Neural cell (in vitro differentiated cells): ENCODE data around the gene VIM. TPM values are rescaled to one million over a fixed set of nuclear protein-coding genes. Genes with fewer than 3 reads are reported as not detected.

Experiments
- H2AFZ ChIP-seq: fragments of 200-600, 300-800 bp; sonication (generic), shearing (Covaris generic); 2 replicates; pipeline ENCODE4 v1.6.0; 2014; ENCODE audit warnings: low read depth, mild to moderate bottlenecking, antibody characterized with exemption, low read length, moderate library complexity
- H3F3A ChIP-seq: fragments of 200-600 bp; shearing (Covaris generic); 2 replicates; pipeline ENCODE4 v1.6.1; 2016; ENCODE audit warnings: mild to moderate bottlenecking, moderate library complexity, mixed read lengths, antibody characterized with exemption, low read length; ENCODE audit not compliant: insufficient read depth, poor library complexity, severe bottlenecking
- H3K27ac ChIP-seq: fragments of 200-600, 300-800 bp; sonication (generic), shearing (Covaris generic); 2 replicates; pipeline ENCODE4 v1.5.1; 2014; ENCODE audit warnings: mild to moderate bottlenecking, low read length, moderate library complexity
- H3K27me3 ChIP-seq: fragments of 300-800, 200-600 bp; sonication (generic), shearing (Covaris generic); 2 replicates; pipeline ENCODE4 v1.6.0; 2014; ENCODE audit warnings: mild to moderate bottlenecking, low read depth, low read length, moderate library complexity; ENCODE audit not compliant: insufficient read depth
- H3K36me3 ChIP-seq: fragments of 300-800, 200-600 bp; sonication (generic), shearing (Covaris generic); 2 replicates; pipeline ENCODE4 v1.5.1; 2014; ENCODE audit warnings: mild to moderate bottlenecking, antibody characterized with exemption, low read length, moderate library complexity; ENCODE audit not compliant: insufficient read depth
- H3K4me2 ChIP-seq: fragments of 300-800, 200-600 bp; sonication (generic), shearing (Covaris generic); 2 replicates; pipeline ENCODE4 v1.6.0; 2014; ENCODE audit warnings: mild to moderate bottlenecking, low read length
- H3K4me3 ChIP-seq: fragments of 300-800, 200-600 bp; sonication (generic), shearing (Covaris generic); 2 replicates; pipeline ENCODE4 v1.5.1; 2014; ENCODE audit warnings: mild to moderate bottlenecking, low read length, moderate library complexity
- H3K79me2 ChIP-seq: fragments of 200-600 bp; shearing (Covaris generic); replicated peaks from 2 replicates; pipeline ENCODE4 v1.6.0; 2014; ENCODE audit warnings: mild to moderate bottlenecking, low read length, moderate library complexity; ENCODE audit not compliant: insufficient read depth
- H3K9ac ChIP-seq: fragments of 300-800, 200-600 bp; sonication (generic), shearing (Covaris generic); 2 replicates; pipeline ENCODE4 v1.6.1; 2016; ENCODE audit warnings: mild to moderate bottlenecking, low read length, mixed read lengths
- H3K9me2 ChIP-seq: fragments of 200-600 bp; shearing (Covaris generic); 2 replicates; pipeline ENCODE4 v1.6.1; 2016; ENCODE audit warnings: mild to moderate bottlenecking, low read length, mixed read lengths; ENCODE audit not compliant: insufficient read depth
- H3K9me3 ChIP-seq: fragments of 200-600, 300-800 bp; sonication (generic), shearing (Covaris generic); 2 replicates; pipeline ENCODE4 v1.6.1; 2016; ENCODE audit warnings: mild to moderate bottlenecking, mixed run types, low read length, moderate library complexity, mixed read lengths
- H4K20me1 ChIP-seq: fragments of 200-600 bp; shearing (Covaris generic); 2 replicates; pipeline ENCODE4 v1.6.1; 2016; ENCODE audit warnings: mild to moderate bottlenecking, mixed run types; ENCODE audit not compliant: insufficient read depth
- CTCF ChIP-seq: fragments of 450-650 bp; IDR thresholded peaks from 2 replicates; pipeline ENCODE4 v1.5.1; 2014; ENCODE audit warnings: antibody characterized with exemption, mild to moderate bottlenecking, moderate library complexity; ENCODE audit not compliant: poor library complexity, severe bottlenecking
- EP300 ChIP-seq: fragments of 450-650 bp; conservative IDR thresholded peaks from 2 replicates; pipeline ENCODE4 v1.6.1; 2014; ENCODE audit warnings: antibody characterized with exemption, mild to moderate bottlenecking, moderate library complexity; ENCODE audit not compliant: poor library complexity, severe bottlenecking
- EZH2 ChIP-seq: fragments of 200-600, 300-800 bp; shearing (Covaris generic), sonication (generic); IDR thresholded peaks from 2 replicates; pipeline ENCODE4 v1.6.1; 2014; ENCODE audit warnings: antibody characterized with exemption, low read length, borderline replicate concordance, mild to moderate bottlenecking; ENCODE audit not compliant: insufficient read depth, poor library complexity, severe bottlenecking
- MXI1 ChIP-seq: fragments of 450-650 bp; conservative IDR thresholded peaks from 2 replicates; pipeline ENCODE4 v1.6.1; 2014; ENCODE audit warnings: antibody characterized with exemption, mild to moderate bottlenecking; ENCODE audit not compliant: poor library complexity, severe bottlenecking
- POLR2AphosphoS5 ChIP-seq: IDR thresholded peaks from 2 replicates; pipeline ENCODE4 v1.6.1; 2012
- RAD21 ChIP-seq: fragments of 450-650 bp; conservative IDR thresholded peaks from 2 replicates; pipeline ENCODE4 v1.6.1; 2014; ENCODE audit warnings: antibody characterized with exemption, mild to moderate bottlenecking, moderate library complexity
- REST ChIP-seq: IDR thresholded peaks from 2 replicates; pipeline ENCODE4 v1.6.1; 2012; ENCODE audit warnings: borderline replicate concordance
- SMC3 ChIP-seq: fragments of 450-650 bp; conservative IDR thresholded peaks from 2 replicates; pipeline ENCODE4 v1.6.1; 2014; ENCODE audit warnings: antibody characterized with exemption, mild to moderate bottlenecking, moderate library complexity; ENCODE audit not compliant: poor library complexity
- TAF1 ChIP-seq: IDR thresholded peaks from 2 replicates; pipeline ENCODE4 v1.6.1; 2012; ENCODE audit warnings: low read depth
- polyA plus RNA-seq: library from polyadenylated mRNA; depleted of rRNA; stranded (reverse); fragments of >200 nt; gene quantifications from 2 replicates; pipeline ENCODE4 v1.2.3, GENCODE V29; 2014

Gene VIM
- polyA plus RNA-seq, 1 donor from 2014 or later: 170 TPM

- no peaks in the 10 kb centered on the region for H3K79me2 ChIP-seq
- no peaks in the 10 kb centered on the region for H4K20me1 ChIP-seq
- H3K9me2 ChIP-seq: no peaks in the 10 kb centered on the region
- peak overlapping the region; percentile 20 for H3K4me3 ChIP-seq
- H3K9me3 ChIP-seq: no peaks in the 10 kb centered on the region
- no peaks in the 10 kb centered on the region for H3K36me3 ChIP-seq
- H3K27ac ChIP-seq: peak overlapping the region; percentile 49
- no peak overlapping the region for H3K4me2 ChIP-seq
- no peak overlapping the region for H3K9ac ChIP-seq
- no peaks in the 10 kb centered on the region for H3F3A ChIP-seq
- no peaks in the 10 kb centered on the region for H3K27me3 ChIP-seq
- no peak for TF ChIP-seq CTCF
- TF ChIP-seq MXI1: no peak
- TF ChIP-seq POLR2AphosphoS5: no peak
- TF ChIP-seq SMC3: no peak
- no peak for TF ChIP-seq REST
- TF ChIP-seq TAF1: no peak
- TF ChIP-seq EP300: no peak
- TF ChIP-seq RAD21: no peak
- TF ChIP-seq EZH2: no peak
- no peak overlapping the region for H2AFZ ChIP-seq
Measured at GRCh38 chr10:17256627-17257026, 28.6 kb downstream of the VIM start.

GRCh38 chr10:17257466-17258321, 29.7 kb downstream of the VIM start:
- Histone ChIP-seq H3K36me3 (no peaks in the 10 kb centered on the region), H3K79me2 (no peaks in the 10 kb centered on the region), H3K27ac (peak overlapping the region; percentile 49), H3K4me2 (no peak overlapping the region), H3K9me3 (no peaks in the 10 kb centered on the region), H3K9ac (no peak overlapping the region), H3K4me3 (peak overlapping the region; percentile 20), H2AFZ (no peak overlapping the region), H3K27me3 (no peaks in the 10 kb centered on the region), H3K9me2 (no peaks in the 10 kb centered on the region), H4K20me1 (no peaks in the 10 kb centered on the region), H3F3A (no peaks in the 10 kb centered on the region)
- TF ChIP-seq EZH2 (no peak), POLR2AphosphoS5 (no peak), RAD21 (peak; percentile 71), SMC3 (peak; percentile 71), EP300 (no peak), CTCF (peak; percentile 68)
